ENCODE measurements around the gene BCAS1.
A peak's percentile ranks its signal among the peaks of the same experiment; 100 is the strongest.
"Not testable (repeated sequence)": the region's sequence is repeated elsewhere in the genome, so short reads cannot be mapped to it uniquely, and the experiment has no call there.

Gene BCAS1

GRCh38 chr20:54011346-54011745 lies 59.0 kb downstream of the BCAS1 start:
- DNase-seq, result no peak

- DNase-seq, result not testable (repeated sequence)
These were observed 64.2 kb downstream of the BCAS1 start for GRCh38 chr20:54006216-54006615.

GRCh38 chr20:54005524-54005923 lies 64.9 kb downstream of the BCAS1 start:
- no peak for DNase-seq

GRCh38 chr20:54004445-54004844 lies 65.9 kb downstream of the BCAS1 start:
- DNase-seq, result no peak

- no peak for DNase-seq
These were observed 67.7 kb downstream of the BCAS1 start for GRCh38 chr20:54002741-54003140.

- DNase-seq, result no peak
These were observed 68.3 kb downstream of the BCAS1 start for GRCh38 chr20:54002056-54002575.

- DNase-seq, result no peak
These were observed 69.5 kb downstream of the BCAS1 start for GRCh38 chr20:54000914-54001313.

- DNase-seq, result no peak
These were observed 70.1 kb downstream of the BCAS1 start for GRCh38 chr20:54000262-54000661.

GRCh38 chr20:53999077-53999476 lies 71.3 kb downstream of the BCAS1 start:
- DNase-seq, result no peak

GRCh38 chr20:53996584-53997486 lies 73.6 kb downstream of the BCAS1 start:
- DNase-seq, result no peak

- no peak for DNase-seq
These were observed 74.4 kb downstream of the BCAS1 start for GRCh38 chr20:53995949-53996348.

- DNase-seq, result no peak
These were observed 76.3 kb downstream of the BCAS1 start for GRCh38 chr20:53994088-53994487.

- DNase-seq, result no peak
These were observed 77.1 kb downstream of the BCAS1 start for GRCh38 chr20:53993310-53993709.

GRCh38 chr20:53990768-53991450 lies 79.5 kb downstream of the BCAS1 start:
- DNase-seq, result no peak

- no peak for DNase-seq
These were observed 80.4 kb downstream of the BCAS1 start for GRCh38 chr20:53990003-53990402.

GRCh38 chr20:53989401-53989800 lies 81.0 kb downstream of the BCAS1 start:
- no peak for DNase-seq

GRCh38 chr20:53986037-53986650 lies 84.2 kb downstream of the BCAS1 start:
- no peak for DNase-seq

- DNase-seq, result no peak
These were observed 85.3 kb downstream of the BCAS1 start for GRCh38 chr20:53985150-53985518.

GRCh38 chr20:53984356-53985149 lies 85.8 kb downstream of the BCAS1 start:
- no peak for DNase-seq

- no peak for DNase-seq
These were observed 87.0 kb downstream of the BCAS1 start for GRCh38 chr20:53983401-53983800.

GRCh38 chr20:53982624-53983023 lies 87.8 kb downstream of the BCAS1 start:
- no peak for DNase-seq

GRCh38 chr20:53981752-53982437 lies 88.5 kb downstream of the BCAS1 start:
- DNase-seq, result peak; percentile 27
